H1 (cell line): ENCODE data around the gene IFNA7. TPM values are rescaled to one million over a fixed set of nuclear protein-coding genes. Genes with fewer than 3 reads are reported as not detected.

ENCODE experiments used
- BCL11A ChIP-seq, 2 experiments: IDR thresholded peaks; one replicate each; pipeline ENCODE4 v1.6.1; 2011; ENCODE audit warnings: low read depth in 2 of 2, low read length in 2 of 2, mild to moderate bottlenecking in 2 of 2
- BRCA1 ChIP-seq: IDR thresholded peaks from 2 replicates; pipeline ENCODE4 v1.6.1; 2012; ENCODE audit warnings: low read depth, low read length, improper control_type of control experiment
- FOSL1 ChIP-seq: IDR thresholded peaks from 2 replicates; pipeline ENCODE4 v1.6.1; 2011; ENCODE audit warnings: mild to moderate bottlenecking, low read depth, low read length, moderate library complexity; ENCODE audit not compliant: insufficient read depth
- GTF2F1 ChIP-seq: IDR thresholded peaks from 2 replicates; pipeline ENCODE4 v1.6.1; 2012; ENCODE audit warnings: low read depth, low read length, improper control_type of control experiment, borderline replicate concordance
- POU5F1 ChIP-seq: IDR thresholded peaks from 2 replicates; pipeline ENCODE4 v1.6.1; 2011; ENCODE audit warnings: low read depth, mild to moderate bottlenecking, low read length, moderate library complexity
- polyA plus RNA-seq, 7 experiments: library from polyadenylated mRNA; depleted of rRNA in 3 of 7; stranded (reverse) in 5 of 7; unstranded in 2 of 7; fragments of >200 nt in 5 of 7; fragments of 200-250 nt in 2 of 7; gene quantifications; 1 replicate in 5 of 7; 2 replicates in 1 of 7; 4 replicates in 1 of 7; pipeline versions ENCODE4 v1.2.1 to v1.2.3, GENCODE V29; 2011 to 2013; ENCODE audit warnings: missing spikeins in 2 of 7, mixed read lengths in 2 of 7
- total RNA-seq: library from RNA; stranded (reverse); fragmentation: NEBNext Ultra II Directional; extraction: Animal tissue kit (Norgen Biotek cat#: 25700); gene quantifications from 2 replicates; pipeline ENCODE4 v1.2.1, GENCODE V29; 2021

Gene IFNA7
- total and polyA plus RNA-seq, 2 of the 8 experiments (the other 6 are each of a cell fraction or from before 2014, with no cell fraction given), result not detected

DNA sequence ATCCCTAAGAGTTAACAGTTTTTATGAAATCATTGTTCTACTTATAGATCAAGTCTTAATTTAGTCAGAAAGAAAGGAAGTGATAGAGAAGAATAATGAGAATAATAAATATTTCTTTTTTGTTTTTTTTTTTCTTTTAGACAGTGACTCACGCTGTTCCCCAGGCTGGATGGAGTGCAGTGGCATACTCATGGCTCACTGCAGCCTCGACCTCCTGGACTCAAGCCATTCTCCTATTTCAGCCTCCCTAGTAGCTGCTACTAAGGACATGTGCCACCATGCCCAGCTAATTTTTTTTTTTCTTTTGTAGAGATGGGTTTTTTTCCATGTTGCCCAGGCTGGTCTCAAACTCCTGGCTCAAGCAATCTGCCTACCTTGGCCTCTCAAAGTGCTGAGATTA, 46.5 kb downstream of the IFNA7 start (continued):
- TF ChIP-seq BCL11A (IDR thresholded peaks at IDR 0.05; ENCODE audit: low read depth in 2 of 2, low read length in 2 of 2), result no peak
- TF ChIP-seq FOSL1, result no peak
- TF ChIP-seq POU5F1, result no peak
- no peak for TF ChIP-seq BRCA1
- TF ChIP-seq GTF2F1, result no peak
